Peyer's patch (tissue), 4 donors: ENCODE measurements around the gene CATSPERE.

Experiments
- CTCF ChIP-seq, 6 experiments: fragments of 450-650 bp in 4 of 6; fragments of 200-600 bp in 2 of 6; sonication (generic) in 1 of 6; IDR thresholded peaks; one replicate each; pipeline ENCODE4 v1.5.1; 2017 to 2019; ENCODE audit warnings: antibody characterized with exemption in 6 of 6, mild to moderate bottlenecking in 3 of 6, moderate library complexity in 1 of 6
- POLR2A ChIP-seq, 2 donors: fragments of 450-650 bp; IDR thresholded peaks; one replicate each; pipeline ENCODE4 v1.5.1; 2017; ENCODE audit warnings: antibody characterized with exemption in 2 of 2, mild to moderate bottlenecking in 2 of 2, moderate library complexity in 2 of 2

DNA sequence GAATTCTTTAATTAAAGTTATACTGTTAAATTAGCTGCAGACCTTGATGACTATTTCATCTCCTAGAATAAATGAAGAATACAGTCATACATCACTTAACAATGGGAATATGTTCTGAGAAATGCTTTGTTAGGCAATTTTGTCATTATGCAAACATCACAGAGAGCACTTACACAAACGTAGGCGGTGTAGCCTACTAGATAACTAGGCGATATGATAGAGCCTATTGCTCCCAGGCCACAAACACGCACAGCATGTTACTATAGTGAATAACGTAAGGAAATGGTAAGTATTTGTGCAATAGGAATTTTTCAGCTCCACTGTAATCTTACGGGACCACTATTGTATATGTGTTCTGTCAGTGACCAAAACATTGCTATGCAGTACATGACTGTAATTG lies 154.2 kb downstream of the CATSPERE start:
- TF ChIP-seq CTCF (IDR thresholded peaks at IDR 0.05) (no peak), POLR2A (IDR thresholded peaks at IDR 0.05) (no peak)
